Endothelial cell of umbilical vein (primary cell): ENCODE results near the gene B3GALT4. TPM values are rescaled to one million over a fixed set of nuclear protein-coding genes. Genes with fewer than 3 reads are reported as not detected.
A peak's percentile ranks its signal among the peaks of the same experiment; 100 is the strongest.

Experiments used
- BruUV-seq: library from RNA; stranded (reverse); fragments of 400-500 nt; replicated peaks from 2 replicates; lab custom pipeline; 2021; lab: Mats Ljungman, UMichigan
- CTCF ChIA-PET: fragments of 300-600, 350-600 bp; sonication (Branson Sonifier 250); formaldehyde crosslinking; loops from one replicate; lab custom pipeline; 2021; ENCODE audit warnings: antibody characterized with exemption, inconsistent platforms; lab: Charles Lee
- POLR2A ChIA-PET: fragments of 300-600, 350-600 bp; sonication (Branson Sonifier 250); formaldehyde crosslinking; loops from one replicate; lab custom pipeline; 2021; ENCODE audit warnings: antibody characterized with exemption, inconsistent platforms; lab: Charles Lee
- DNase-seq: peaks from one replicate; pipeline ENCODE4 v3.0.0-alpha.2; 2011; ENCODE audit warnings: low read depth, low spot score
- FAIRE-seq: peaks from 2 replicates; lab custom pipeline; 2011; peaks lifted over from hg19 to GRCh38; lab: Jason Lieb, UNC
- H2AFZ ChIP-seq: 2 replicates; pipeline ENCODE4 v1.6.0; 2012; ENCODE audit warnings: low read depth, low read length, control low read depth, inconsistent platforms
- H3K27ac ChIP-seq: 2 replicates; pipeline ENCODE4 v1.5.1; 2011; ENCODE audit warnings: low read depth, mild to moderate bottlenecking, control low read depth, low read length, moderate library complexity; ENCODE audit not compliant: insufficient read depth
- H3K27me3 ChIP-seq, 2 experiments: 2 replicates each; pipeline versions ENCODE4 v1.6.0 to v1.6.1; 2011; ENCODE audit warnings: low read length in 2 of 2, mixed read lengths in 1 of 2; ENCODE audit not compliant: control insufficient read depth in 2 of 2, insufficient read depth in 2 of 2
- H3K36me3 ChIP-seq, 2 experiments: 2 replicates in 1 of 2; 3 replicates in 1 of 2; pipeline ENCODE4 v1.5.1; 2011; ENCODE audit warnings: low read length in 2 of 2, mild to moderate bottlenecking in 1 of 2, moderate library complexity in 1 of 2; ENCODE audit not compliant: control insufficient read depth in 2 of 2, insufficient read depth in 2 of 2; ENCODE audit errors: extremely low read depth in 1 of 2
- H3K4me1 ChIP-seq: 3 replicates; pipeline ENCODE4 v1.5.1; 2011; ENCODE audit warnings: mild to moderate bottlenecking, low read length; ENCODE audit not compliant: control insufficient read depth, insufficient read depth; ENCODE audit errors: extremely low read depth
- H3K4me2 ChIP-seq: 2 replicates; pipeline ENCODE4 v1.6.1; 2011; ENCODE audit warnings: low read length, control low read depth, mixed read lengths; ENCODE audit not compliant: insufficient read depth
- H3K4me3 ChIP-seq, 3 experiments: fragments of 200-600 bp in 1 of 3; sonication (generic), shearing (Covaris generic) in 1 of 3; replicated peaks in 1 of 3; 2 replicates each; pipeline ENCODE4 v1.5.1; 2011 to 2016; ENCODE audit warnings: control low read depth in 3 of 3, low read length in 3 of 3, mild to moderate bottlenecking in 2 of 3, inconsistent platforms in 1 of 3, low read depth in 1 of 3, moderate library complexity in 1 of 3; ENCODE audit not compliant: insufficient read depth in 1 of 3
- H3K79me2 ChIP-seq: 2 replicates; pipeline ENCODE4 v1.6.0; 2012; ENCODE audit warnings: low read length, inconsistent platforms; ENCODE audit not compliant: control insufficient read depth, insufficient read depth
- H3K9ac ChIP-seq: replicated peaks from 2 replicates; pipeline ENCODE3; 2011; ENCODE audit warnings: low read length, control low read depth; ENCODE audit not compliant: insufficient read depth; ENCODE audit errors: extremely low read depth
- H3K9me1 ChIP-seq: replicated peaks from 3 replicates; pipeline ENCODE4 v1.6.0; 2011; ENCODE audit warnings: mild to moderate bottlenecking, low read length; ENCODE audit not compliant: control insufficient read depth, insufficient read depth; ENCODE audit errors: extremely low read depth
- H3K9me3 ChIP-seq: replicated peaks from 2 replicates; pipeline ENCODE4 v1.5.1; 2012; ENCODE audit warnings: low read length, inconsistent platforms; ENCODE audit not compliant: control insufficient read depth, insufficient read depth
- H4K20me1 ChIP-seq: replicated peaks from 2 replicates; pipeline ENCODE3; 2011; ENCODE audit warnings: mild to moderate bottlenecking, low read length; ENCODE audit not compliant: control insufficient read depth, insufficient read depth; ENCODE audit errors: extremely low read depth
- CTCF ChIP-seq, 2 donors: IDR thresholded peaks; 1 replicate in 1 of 2; 2 replicates in 1 of 2; pipeline ENCODE4 v1.5.1; 2011; ENCODE audit warnings: low read length in 2 of 2, mild to moderate bottlenecking in 2 of 2, moderate library complexity in 2 of 2, control low read depth in 1 of 2, inconsistent platforms in 1 of 2, low read depth in 1 of 2; ENCODE audit not compliant: insufficient read depth in 1 of 2; ENCODE audit errors: extremely low read depth in 1 of 2
- EZH2 ChIP-seq: IDR thresholded peaks from 2 replicates; pipeline ENCODE4 v1.6.1; 2012; ENCODE audit warnings: borderline replicate concordance, low read depth, mild to moderate bottlenecking, moderate library complexity, low read length, inconsistent platforms; ENCODE audit not compliant: severe bottlenecking
- FOS ChIP-seq: IDR thresholded peaks from 2 replicates; pipeline ENCODE4 v1.6.1; 2011; ENCODE audit warnings: mild to moderate bottlenecking, low read length, moderate library complexity, borderline replicate concordance; ENCODE audit not compliant: insufficient read depth
- GATA2 ChIP-seq: IDR thresholded peaks from 2 replicates; pipeline ENCODE4 v1.7.0; 2011; ENCODE audit warnings: low read depth, mild to moderate bottlenecking, moderate library complexity, mixed read lengths, low read length; ENCODE audit not compliant: insufficient read length, insufficient read depth
- JUN ChIP-seq: IDR thresholded peaks from 2 replicates; pipeline ENCODE4 v1.6.1; 2011; ENCODE audit warnings: borderline replicate concordance, low read depth; ENCODE audit not compliant: insufficient read length, insufficient read depth
- MAX ChIP-seq: IDR thresholded peaks from 2 replicates; pipeline ENCODE4 v1.6.1; 2011; ENCODE audit not compliant: insufficient read depth, insufficient read length
- MYC ChIP-seq: IDR thresholded peaks from one replicate; pipeline ENCODE4 v1.6.1; 2011; ENCODE audit warnings: mild to moderate bottlenecking, low read depth, low read length
- POLR2A ChIP-seq: IDR thresholded peaks from 2 replicates; pipeline ENCODE4 v1.6.1; 2012; ENCODE audit warnings: low read depth, mild to moderate bottlenecking, control low read depth, low read length
- POLR2AphosphoS5 ChIP-seq: IDR thresholded peaks from 2 replicates; pipeline ENCODE4 v1.6.1; 2012; ENCODE audit warnings: low read depth, mild to moderate bottlenecking, control low read depth, low read length, moderate library complexity; ENCODE audit not compliant: insufficient read depth
- dilution Hi-C: fragments of 300-500 bp; cut with MboI; formaldehyde crosslinking; loops from one replicate; pipeline ENCODE4 v1.15.0; 2019; ENCODE audit warnings: low sequenced_read_pairs; ENCODE audit not compliant: extremely low pct_ligation_motif_present
- intact Hi-C: fragments of 100-400 bp; cut with micrococcal nuclease; formaldehyde crosslinking; loops from one replicate; pipeline ENCODE4 v1.10.0; 2022
- polyA plus RNA-seq, 4 experiments: library from polyadenylated mRNA; depleted of rRNA in 3 of 4; stranded (reverse) in 3 of 4; unstranded in 1 of 4; fragments of >200 nt; gene quantifications; 2 replicates each; pipeline versions ENCODE4 v1.2.1 to v1.2.3, GENCODE V29; 2011 to 2012; ENCODE audit warnings: missing spikeins in 1 of 4
- total RNA-seq: library from RNA; stranded (reverse); gene quantifications from 2 replicates; pipeline ENCODE4 v1.2.3, GENCODE V29; 2021

Gene B3GALT4
- total and polyA plus RNA-seq, 2 donors (not counting 3 experiments of a cell fraction or from before 2014, with no cell fraction given): 4.5 to 5.6 TPM

- Histone ChIP-seq H3K4me3 (peak within 1 kb of the TSS; percentile 83 to 96 (median 86)), H4K20me1 (peaks cover 5% of the 10 kb centered on the region), H3K27ac (peak within 1 kb of the TSS; percentile 85), H3K27me3 (no peaks in the 10 kb centered on the region), H3K9me3 (no peaks in the 10 kb centered on the region), H2AFZ (peak within 1 kb of the TSS; percentile 87), H3K9me1 (no peaks in the 10 kb centered on the region), H3K79me2 (peaks cover 48% of the 10 kb centered on the region), H3K4me1 (peaks cover 47% of the 10 kb centered on the region), H3K9ac (peak within 1 kb of the TSS; percentile 91), H3K36me3 (peaks cover 9 to 31% of the 10 kb centered on the region in 2 experiments), H3K4me2 (peak within 1 kb of the TSS; percentile 97)
- CTCF ChIA-PET: interaction anchor here (1.0 to 2.1 kb wide), 4 partner anchors 12 to 28 kb away, joined by 3 to 9 read pairs (median 6); partner anchors contain the start of gene RGL2
- POLR2A ChIA-PET: interaction anchor here (0.5 to 1.7 kb wide), 10 partner anchors 9 to 1030 kb away, joined by 3 to 10 read pairs (median 5); partner anchors contain the start of genes PFDN6, RING1, WDR46 and ZBTB22
- intact Hi-C loops: loop anchor here (1.0 to 5.0 kb wide), 6 partner anchors 18 to 156 kb away; partner anchors contain the start of genes PFDN6, RXRB, SLC39A7 and WDR46
- no TSS peak for BruUV-seq
- no peak for TF ChIP-seq JUN
- peak; percentile 99 for TF ChIP-seq POLR2AphosphoS5
- no peak for TF ChIP-seq EZH2
- TF ChIP-seq MYC: peak; percentile 88
- peak; percentile 99 for TF ChIP-seq POLR2A
- no peak for TF ChIP-seq GATA2
- TF ChIP-seq MAX: peak; percentile 55
- no peak for TF ChIP-seq FOS
- no peak for TF ChIP-seq CTCF (IDR thresholded peaks at IDR 0.05; ENCODE audit: extremely low read depth in 1 of 2, insufficient read depth in 1 of 2, low read depth in 1 of 2, low read length in 2 of 2)
- dilution Hi-C loops: no loop called here
- peak; percentile 99 for DNase-seq
- peak; percentile 97 for FAIRE-seq
Observed at GRCh38 chr6:33271468-33272274, 5.3 kb upstream of the B3GALT4 start, which contains the start of the genes RPS18 and VPS52. RPS18 (plus strand) TSS chr6:33272075; CDS start chr6:33272120, 45 bp downstream. VPS52 (minus strand) TSS chr6:33271876; CDS start chr6:33271675, 201 bp downstream.
